ENCODE data around the gene ZC3H6.

DNA sequence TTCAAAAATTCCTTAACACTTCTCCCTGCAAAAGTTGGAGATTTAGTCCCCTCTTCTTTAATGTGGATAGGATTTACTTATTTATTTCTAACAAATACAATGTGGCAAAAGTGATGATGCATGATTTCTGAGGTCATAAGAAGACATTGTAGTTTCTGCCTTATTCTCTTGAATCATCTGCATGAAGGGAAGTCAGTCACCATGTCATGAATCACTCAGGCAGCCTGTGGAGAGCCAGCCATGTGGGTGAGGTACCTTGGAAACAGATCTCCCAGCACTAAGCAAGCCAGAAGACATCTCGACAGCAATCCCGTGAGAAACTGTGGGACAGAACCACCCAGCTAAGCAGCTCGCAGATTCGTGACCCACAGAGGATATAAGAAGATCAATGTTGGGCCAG is 17.8 kb upstream of the ZC3H6 start:
- TF ChIP-seq EZH2 (IDR thresholded peaks at IDR 0.05; ENCODE audit: insufficient read depth, poor library complexity, severe bottlenecking) (no peak), EZH2phosphoT487 (IDR thresholded peaks at IDR 0.05; ENCODE audit: insufficient read depth, low read depth) (no peak)

Measured in GM23248 (cell line).